Testis (tissue), 3 donors: ENCODE results near the gene IZUMO1R. TPM values are rescaled to one million over a fixed set of nuclear protein-coding genes. Genes with fewer than 3 reads are reported as not detected.

Experiments
- polyA plus RNA-seq: library from polyadenylated mRNA; stranded (reverse); fragments of 350-450 nt; fragmentation: Illumina TruSeq; extraction: RNeasy Lipid Tissue Mini Kit (QIAGEN cat#74804); gene quantifications from one replicate; pipeline ENCODE4 v1.2.3, GENCODE V29; 2014; ENCODE audit warnings: low read depth, low replicate concordance; ENCODE audit not compliant: insufficient read depth
- total RNA-seq, 2 donors: library from RNA; depleted of rRNA; stranded (reverse); fragments of >200 nt; gene quantifications; one replicate each; pipeline ENCODE4 v1.2.3, GENCODE V29; 2016

IZUMO1R gene
- total and polyA plus RNA-seq, 3 donors from 2014 or later, result not detected

Other genes starting within 250 kb of the IZUMO1R start
- gene PANX1, start 175.7 kb upstream of the IZUMO1R start, total RNA-seq, result 10 to 100 TPM; 42.0 to 55.3 TPM
- gene PANX1, start 175.7 kb upstream of the IZUMO1R start, polyA plus RNA-seq, result 22.2 TPM
- gene GPR83, start 96.8 kb downstream of the IZUMO1R start, total RNA-seq, result under 1 TPM; 0.74 to 0.94 TPM
- gene GPR83, start 96.8 kb downstream of the IZUMO1R start, polyA plus RNA-seq, result 0.45 TPM
- gene MRE11, start 189.3 kb downstream of the IZUMO1R start, total RNA-seq, result 10 to 100 TPM; 15.2 to 19.8 TPM
- gene MRE11, start 189.3 kb downstream of the IZUMO1R start, polyA plus RNA-seq, result 9.2 TPM
- gene ANKRD49, start 189.4 kb downstream of the IZUMO1R start, total RNA-seq, result 10 to 100 TPM; 13.4 to 14.8 TPM
- gene ANKRD49, start 189.4 kb downstream of the IZUMO1R start, polyA plus RNA-seq, result 11.3 TPM
- gene C11orf97, start 207.9 kb downstream of the IZUMO1R start, total RNA-seq, result 10 to 100 TPM in 1 of 2 donors, 1 to 10 TPM in 1; 6.4 to 10.4 TPM
- 25.2 TPM for gene C11orf97, start 207.9 kb downstream of the IZUMO1R start, polyA plus RNA-seq
- gene FUT4, start 239.3 kb downstream of the IZUMO1R start, total RNA-seq, result 1 to 10 TPM; 5.1 to 5.9 TPM
- gene FUT4, start 239.3 kb downstream of the IZUMO1R start, polyA plus RNA-seq, result 3.8 TPM